ENCODE data around the gene FOXJ2. TPM values are rescaled to one million over a fixed set of nuclear protein-coding genes. Genes with fewer than 3 reads are reported as not detected.

The FOXJ2 gene
- total RNA-seq, 1 donor from 2014 or later, result 29.9 TPM

DNA sequence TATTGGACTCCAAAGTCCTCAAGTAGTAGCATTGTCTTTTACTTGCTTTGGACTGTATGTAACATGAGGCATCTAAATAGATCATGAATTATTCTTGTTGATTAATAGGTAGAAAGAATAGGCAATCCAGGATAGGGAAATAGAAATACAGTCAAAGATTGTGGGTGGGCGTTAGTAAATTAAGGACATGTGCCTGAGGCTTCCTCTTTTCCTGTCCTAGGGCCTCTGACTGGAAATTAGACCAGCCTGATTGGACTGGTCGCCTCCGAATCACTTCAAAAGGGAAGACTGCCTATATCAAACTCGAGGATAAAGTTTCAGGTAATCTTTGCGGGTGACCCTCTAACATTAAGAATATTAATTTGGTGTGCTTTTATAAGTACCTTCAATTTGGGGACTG lies 57.2 kb downstream of the FOXJ2 start:
- DNase-seq (ENCODE audit: low spot score) (no peak), ATAC-seq (no peak)
- intact Hi-C loops (cut with DNase I), result no loop called here

GRCh38 chr12:8093291-8093690 lies 60.8 kb downstream of the FOXJ2 start:
- intact Hi-C loops (cut with DNase I), result no loop called here
- DNase-seq (ENCODE audit: low spot score) (no peak), ATAC-seq (no peak)

GRCh38 chr12:8096281-8096915 lies 63.9 kb downstream of the FOXJ2 start:
- no peak for DNase-seq (ENCODE audit: low spot score)
- no peak for ATAC-seq
- intact Hi-C loops (cut with DNase I), result no loop called here

DNA sequence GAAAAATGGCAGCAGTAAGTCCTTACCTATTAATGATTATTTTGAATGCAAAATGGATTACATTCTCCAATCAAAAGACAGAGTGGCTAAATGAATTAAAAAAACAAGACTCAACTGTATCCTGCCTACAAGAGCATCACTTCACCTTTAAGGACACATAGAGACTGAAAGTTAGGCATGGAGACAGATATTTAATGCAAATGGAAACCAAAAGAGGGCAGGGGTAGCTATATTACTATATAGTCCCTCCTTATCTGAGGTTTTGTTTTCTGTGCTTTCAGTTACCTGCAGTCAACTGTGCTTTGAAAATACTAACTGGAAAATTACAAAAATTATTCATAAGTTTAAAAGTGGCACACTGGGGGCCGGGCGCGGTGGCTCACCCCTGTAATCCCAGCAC lies 66.7 kb downstream of the FOXJ2 start:
- no peak for DNase-seq (ENCODE audit: low spot score)
- intact Hi-C loops (cut with DNase I), result no loop called here

More for the DNA sequence above, 66.7 kb downstream of the FOXJ2 start:
- no peak for ATAC-seq

Other genes starting within 250 kb of the FOXJ2 start
- 0.31 TPM for gene NANOG, start 243.3 kb upstream of the FOXJ2 start, total RNA-seq
- gene SLC2A14, start 159.8 kb upstream of the FOXJ2 start, total RNA-seq, result 7.5 TPM
- 431 TPM for gene SLC2A3, start 96.5 kb upstream of the FOXJ2 start, total RNA-seq
- 21.8 TPM for gene C3AR1, start 33.6 kb downstream of the FOXJ2 start, total RNA-seq
- gene NECAP1, start 49.6 kb downstream of the FOXJ2 start, total RNA-seq, result 34.8 TPM
- gene CLEC4A, start 90.9 kb downstream of the FOXJ2 start, total RNA-seq, result 4.6 TPM
- gene ZNF705A, start 124.3 kb downstream of the FOXJ2 start, total RNA-seq, result not detected
- not detected for gene FAM90A1, start 194.9 kb downstream of the FOXJ2 start, total RNA-seq

Measured in sciatic nerve (tissue), 2 donors.